ENCODE measurements around the gene STARD8.

The STARD8 gene

DNA sequence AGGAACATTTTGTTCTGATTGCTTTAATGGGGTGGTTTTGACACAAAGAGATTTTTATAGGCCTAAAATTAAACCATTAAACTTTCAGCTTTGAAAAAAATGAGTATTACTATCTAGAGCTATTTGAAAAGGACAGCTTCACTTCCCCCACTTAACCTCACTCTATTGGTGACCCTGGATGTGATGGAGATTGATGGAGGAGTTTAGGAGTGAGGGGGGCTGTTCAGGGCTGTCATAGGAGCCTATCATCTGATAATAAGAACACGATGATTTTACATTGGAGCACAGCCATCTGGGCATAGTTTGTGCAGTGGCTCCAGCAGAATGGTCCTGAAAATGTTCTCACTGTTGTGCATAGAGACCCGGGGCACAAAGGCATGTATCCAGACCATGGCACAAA, 110.3 kb downstream of the STARD8 start:
- TF ChIP-seq, protein P1, sequence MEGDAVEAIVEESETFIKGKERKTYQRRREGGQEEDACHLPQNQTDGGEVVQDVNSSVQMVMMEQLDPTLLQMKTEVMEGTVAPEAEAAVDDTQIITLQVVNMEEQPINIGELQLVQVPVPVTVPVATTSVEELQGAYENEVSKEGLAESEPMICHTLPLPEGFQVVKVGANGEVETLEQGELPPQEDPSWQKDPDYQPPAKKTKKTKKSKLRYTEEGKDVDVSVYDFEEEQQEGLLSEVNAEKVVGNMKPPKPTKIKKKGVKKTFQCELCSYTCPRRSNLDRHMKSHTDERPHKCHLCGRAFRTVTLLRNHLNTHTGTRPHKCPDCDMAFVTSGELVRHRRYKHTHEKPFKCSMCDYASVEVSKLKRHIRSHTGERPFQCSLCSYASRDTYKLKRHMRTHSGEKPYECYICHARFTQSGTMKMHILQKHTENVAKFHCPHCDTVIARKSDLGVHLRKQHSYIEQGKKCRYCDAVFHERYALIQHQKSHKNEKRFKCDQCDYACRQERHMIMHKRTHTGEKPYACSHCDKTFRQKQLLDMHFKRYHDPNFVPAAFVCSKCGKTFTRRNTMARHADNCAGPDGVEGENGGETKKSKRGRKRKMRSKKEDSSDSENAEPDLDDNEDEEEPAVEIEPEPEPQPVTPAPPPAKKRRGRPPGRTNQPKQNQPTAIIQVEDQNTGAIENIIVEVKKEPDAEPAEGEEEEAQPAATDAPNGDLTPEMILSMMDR (IDR thresholded peaks at IDR 0.05; ENCODE audit: control insufficient read depth, extremely low read depth, insufficient read depth), result no peak
- no peak overlapping the region for H3K4me3 ChIP-seq (ENCODE audit: low read depth, low read length)
- DNase-seq (ENCODE audit: low read depth), result no peak

DNA sequence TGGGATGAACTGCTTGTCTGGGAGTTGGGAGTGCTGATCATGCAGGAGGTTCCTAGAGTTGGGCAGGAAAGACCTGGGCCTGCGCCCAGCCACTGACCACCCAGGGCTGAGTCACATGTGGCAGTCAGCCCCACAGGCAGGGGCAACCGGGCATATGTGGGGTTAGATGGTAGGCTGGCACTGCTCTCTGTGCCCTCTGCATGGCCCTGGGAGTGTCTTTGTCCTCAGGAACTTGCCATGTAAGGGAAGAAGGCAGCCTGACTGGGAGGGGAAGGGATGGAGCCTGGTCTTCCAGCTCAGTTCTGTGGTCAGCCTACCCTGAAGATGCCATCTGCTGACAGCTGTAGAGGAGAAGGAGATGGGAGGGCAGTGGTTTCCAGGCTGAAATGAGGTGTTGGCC, 111.2 kb downstream of the STARD8 start:
- TF ChIP-seq, protein P1 (IDR thresholded peaks at IDR 0.05; ENCODE audit: control insufficient read depth, extremely low read depth, insufficient read depth), result no peak
- no peak for DNase-seq (ENCODE audit: low read depth)

DNA sequence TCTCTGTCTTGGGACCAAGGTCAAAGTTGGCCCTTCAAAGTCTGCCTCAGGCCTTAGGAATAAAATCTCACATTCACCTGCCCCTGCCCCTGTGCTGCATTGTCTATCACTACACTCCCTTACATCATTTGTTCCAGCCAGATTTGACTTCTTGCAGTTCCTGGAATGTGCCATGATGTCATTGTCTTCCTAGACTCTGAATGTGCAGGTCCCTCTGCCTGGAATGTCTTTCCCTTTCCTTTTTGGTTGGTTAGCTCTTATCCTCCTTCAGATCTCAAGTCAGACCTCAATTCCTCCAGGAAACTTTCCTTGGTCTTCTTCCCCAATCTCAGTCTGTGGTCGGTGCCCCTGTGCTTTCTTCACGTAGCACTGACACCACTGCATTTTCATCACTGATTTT, 113.6 kb downstream of the STARD8 start:
- no peak overlapping the region for H3K4me3 ChIP-seq (ENCODE audit: low read depth, low read length)
- no peak for DNase-seq (ENCODE audit: low read depth)
- TF ChIP-seq, protein P1 (IDR thresholded peaks at IDR 0.05; ENCODE audit: control insufficient read depth, extremely low read depth, insufficient read depth), result no peak

More for the DNA sequence above, 111.2 kb downstream of the STARD8 start:
- no peak overlapping the region for H3K4me3 ChIP-seq (ENCODE audit: low read depth, low read length)

DNA sequence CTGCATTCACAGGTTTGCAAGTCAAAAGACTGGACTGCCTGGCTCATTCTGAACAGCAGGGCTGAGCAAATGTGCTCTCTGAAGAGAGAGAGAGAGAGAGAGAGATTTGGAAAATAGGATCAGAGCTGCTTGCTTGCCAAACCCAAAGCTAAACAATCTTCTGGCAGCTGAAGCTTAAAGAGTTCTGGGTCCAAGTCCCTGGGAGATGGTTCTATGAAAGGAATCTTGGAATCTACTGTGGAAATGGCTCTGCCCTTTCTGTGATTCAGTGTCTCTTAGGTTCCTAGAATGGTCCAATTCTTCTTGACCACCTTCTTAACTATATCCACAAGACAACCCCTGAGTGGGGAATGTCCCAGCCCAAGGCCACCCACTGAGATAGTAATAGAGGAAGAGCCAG, 115.3 kb downstream of the STARD8 start:
- TF ChIP-seq, protein P1 (IDR thresholded peaks at IDR 0.05; ENCODE audit: control insufficient read depth, extremely low read depth, insufficient read depth), result no peak
- DNase-seq (ENCODE audit: low read depth), result no peak
- H3K4me3 ChIP-seq (ENCODE audit: low read depth, low read length), result no peak overlapping the region

DNA sequence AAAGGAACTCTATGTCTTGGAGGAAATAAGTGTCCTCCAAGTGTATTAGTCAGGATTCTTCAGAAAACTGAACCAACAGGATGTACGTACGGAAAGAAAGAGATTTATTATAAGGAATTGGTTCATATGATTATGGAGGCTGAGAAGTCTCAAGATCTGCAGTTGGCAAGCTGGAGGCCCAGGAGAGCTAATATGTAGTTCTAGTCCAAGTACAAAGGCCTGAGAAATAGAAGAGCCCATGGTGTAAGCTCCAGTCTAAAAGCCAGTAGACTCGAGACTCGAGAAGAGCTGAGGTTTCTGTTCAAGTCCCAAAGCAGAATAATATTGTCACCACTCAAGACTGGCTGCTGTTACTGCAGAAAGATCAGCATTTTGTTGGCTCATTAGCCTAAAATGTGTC, 116.0 kb downstream of the STARD8 start:
- TF ChIP-seq, protein P1 (IDR thresholded peaks at IDR 0.05; ENCODE audit: control insufficient read depth, extremely low read depth, insufficient read depth), result no peak
- DNase-seq (ENCODE audit: low read depth), result no peak
- H3K4me3 ChIP-seq (ENCODE audit: low read depth, low read length), result no peak overlapping the region
